Body of pancreas (tissue), 4 donors: ENCODE results near the gene PRRG4.

Experiments used
- POLR2A ChIP-seq, 3 donors: fragments of 450-650 bp; IDR thresholded peaks; one replicate each; pipeline ENCODE4 v1.6.1; 2016; ENCODE audit warnings: antibody characterized with exemption in 3 of 3, mild to moderate bottlenecking in 2 of 3
- TF ChIP-seq, protein P1 (sequence below), 7 experiments: fragments of 450-650 bp in 4 of 7; fragments of 200-600 bp in 3 of 7; sonication (generic) in 3 of 7; IDR thresholded peaks; one replicate each; pipeline ENCODE4 v1.5.1; 2016 to 2019; ENCODE audit warnings: antibody characterized with exemption in 7 of 7

GRCh38 chr11:32894149-32894827 is 64.6 kb downstream of the PRRG4 start:
- TF ChIP-seq, protein P1, sequence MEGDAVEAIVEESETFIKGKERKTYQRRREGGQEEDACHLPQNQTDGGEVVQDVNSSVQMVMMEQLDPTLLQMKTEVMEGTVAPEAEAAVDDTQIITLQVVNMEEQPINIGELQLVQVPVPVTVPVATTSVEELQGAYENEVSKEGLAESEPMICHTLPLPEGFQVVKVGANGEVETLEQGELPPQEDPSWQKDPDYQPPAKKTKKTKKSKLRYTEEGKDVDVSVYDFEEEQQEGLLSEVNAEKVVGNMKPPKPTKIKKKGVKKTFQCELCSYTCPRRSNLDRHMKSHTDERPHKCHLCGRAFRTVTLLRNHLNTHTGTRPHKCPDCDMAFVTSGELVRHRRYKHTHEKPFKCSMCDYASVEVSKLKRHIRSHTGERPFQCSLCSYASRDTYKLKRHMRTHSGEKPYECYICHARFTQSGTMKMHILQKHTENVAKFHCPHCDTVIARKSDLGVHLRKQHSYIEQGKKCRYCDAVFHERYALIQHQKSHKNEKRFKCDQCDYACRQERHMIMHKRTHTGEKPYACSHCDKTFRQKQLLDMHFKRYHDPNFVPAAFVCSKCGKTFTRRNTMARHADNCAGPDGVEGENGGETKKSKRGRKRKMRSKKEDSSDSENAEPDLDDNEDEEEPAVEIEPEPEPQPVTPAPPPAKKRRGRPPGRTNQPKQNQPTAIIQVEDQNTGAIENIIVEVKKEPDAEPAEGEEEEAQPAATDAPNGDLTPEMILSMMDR (IDR thresholded peaks at IDR 0.05): no peak
- peak; percentile 26 to 91 (median 85) for TF ChIP-seq POLR2A (IDR thresholded peaks at IDR 0.05)
